Cerebellar nuclear complex (tissue), 1 donor: ENCODE results near the gene CCDC183.
"Not testable (repeated sequence)": the region's sequence is repeated elsewhere in the genome, so short reads cannot be mapped to it uniquely, and the experiment has no call there.

ENCODE experiments used
- DNase-seq, 2 experiments: peaks; one replicate each; lab custom pipeline; 2025; lab: John Stamatoyannopoulos, UW

The CCDC183 gene

DNA sequence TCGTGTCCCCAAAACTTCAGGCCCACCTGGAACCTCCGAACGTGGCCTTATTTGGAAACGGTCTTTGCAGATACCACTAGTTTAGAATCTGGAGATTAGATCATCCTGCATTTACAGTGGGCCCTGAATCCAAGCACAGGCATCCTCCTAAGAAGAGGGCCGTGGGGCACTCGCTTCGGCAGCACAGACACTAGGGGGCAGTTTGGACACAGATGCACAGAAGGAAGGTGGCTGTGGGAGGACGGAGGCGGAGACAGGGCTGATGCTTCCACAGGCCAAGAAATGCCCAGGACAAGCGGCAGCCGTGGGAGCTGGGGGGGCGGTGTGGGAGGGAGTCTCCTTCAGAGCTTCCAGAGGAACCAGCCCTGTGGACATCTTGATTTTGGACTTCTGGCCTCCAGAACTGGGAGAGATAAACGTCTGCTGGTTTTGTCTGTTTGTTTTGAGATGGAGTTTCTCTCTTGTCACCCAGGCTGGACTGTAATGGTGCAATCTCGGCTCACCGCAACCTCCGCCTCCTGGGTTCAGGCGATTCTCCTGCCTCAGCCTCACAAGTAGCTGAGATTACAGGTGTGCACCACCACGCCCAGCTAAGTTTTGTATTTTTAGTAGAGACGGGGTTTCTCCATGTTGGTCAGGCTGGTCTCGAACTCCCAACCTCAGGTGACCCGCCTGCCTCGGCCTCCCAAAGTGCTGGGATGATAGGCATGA lies 35.1 kb upstream of the CCDC183 start:
- DNase-seq: peak in 1 of 2 experiments; percentile 69

- no peak for DNase-seq
Observed at GRCh38 chr9:136761545-136761981, 34.6 kb upstream of the CCDC183 start.

- no peak for DNase-seq
Observed at GRCh38 chr9:136762221-136762691, 33.9 kb upstream of the CCDC183 start.

- no peak for DNase-seq
Observed at GRCh38 chr9:136762915-136763648, 33.1 kb upstream of the CCDC183 start.

DNA sequence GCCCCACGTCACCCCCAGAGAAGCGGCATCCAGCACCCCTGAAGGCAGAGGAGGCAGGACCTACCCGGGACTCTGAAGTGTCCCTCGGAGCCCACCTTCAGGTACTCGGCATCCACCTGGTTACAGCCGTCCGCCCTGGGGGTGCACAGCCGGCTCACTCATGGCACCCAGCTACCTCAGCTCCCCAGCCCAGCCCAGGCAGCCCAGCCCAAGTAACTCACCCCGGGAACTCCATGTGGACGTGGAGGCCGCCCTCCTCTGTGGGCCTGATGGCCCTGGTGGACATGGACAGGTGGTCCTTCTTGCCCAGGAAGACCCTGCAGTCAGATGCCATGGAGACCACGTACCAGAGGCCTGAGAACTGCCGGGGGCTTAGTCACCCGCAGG lies 32.5 kb upstream of the CCDC183 start:
- DNase-seq: no peak

DNA sequence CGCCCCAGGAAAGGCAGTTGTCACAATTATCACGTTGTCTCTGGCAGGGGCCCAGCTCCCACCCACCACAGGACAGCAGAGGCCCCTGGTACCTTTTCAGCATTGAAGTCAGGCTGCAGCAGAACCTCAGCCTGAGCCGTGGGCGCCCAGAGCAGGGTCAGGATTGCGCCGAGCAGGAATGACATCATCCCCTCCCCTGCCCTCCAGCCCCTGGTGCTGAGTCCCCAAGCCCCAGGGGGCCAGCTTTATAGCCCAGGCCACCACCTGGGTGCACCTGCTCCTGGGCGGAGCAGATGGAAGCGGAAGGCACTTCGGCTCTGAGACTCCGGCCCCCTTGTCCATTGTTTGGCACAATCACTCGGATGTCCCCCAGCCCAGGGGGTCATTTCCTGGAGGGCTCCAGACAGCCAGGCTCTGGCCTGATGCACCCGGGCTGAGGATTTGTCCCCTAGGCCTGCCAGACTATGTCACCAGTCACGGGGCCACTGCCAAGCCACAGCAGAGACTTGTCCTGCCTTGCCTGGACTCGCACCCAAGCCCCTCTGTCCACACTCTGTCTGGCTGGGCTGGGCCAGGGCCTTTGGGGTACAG lies 31.7 kb upstream of the CCDC183 start, which contains the start of gene LCN15:
Gene LCN15, minus strand, starts transcription at position 218 of the 591 bp plus-strand sequence. Its CDS starts 30 bp downstream, at position 188.
- DNase-seq: no peak

DNA sequence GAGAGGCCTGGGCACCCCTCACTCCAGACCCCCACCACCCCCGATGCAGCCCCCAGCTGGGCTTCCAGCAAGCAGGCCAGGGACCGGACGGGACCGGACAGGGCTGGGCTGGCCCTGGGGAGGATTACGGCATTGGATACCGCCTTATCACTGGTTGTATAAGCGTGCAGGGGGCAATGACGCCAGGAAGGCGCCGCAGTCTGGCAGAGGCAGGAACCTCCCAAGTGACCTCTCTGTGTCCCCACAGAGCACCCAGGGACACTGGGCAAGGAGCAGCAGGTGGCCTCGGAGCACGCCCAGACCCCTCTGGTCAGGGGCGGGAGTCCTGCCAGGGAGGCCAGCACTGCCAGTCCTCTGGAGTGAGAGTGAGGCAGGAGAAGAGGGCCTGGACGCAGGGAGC lies 31.1 kb upstream of the CCDC183 start:
- no peak for DNase-seq

GRCh38 chr9:136765745-136766409 lies 30.3 kb upstream of the CCDC183 start:
- DNase-seq: not testable (repeated sequence)

GRCh38 chr9:136766410-136767120 lies 29.6 kb upstream of the CCDC183 start:
- DNase-seq: peak in 1 of 2 experiments; percentile 13

DNA sequence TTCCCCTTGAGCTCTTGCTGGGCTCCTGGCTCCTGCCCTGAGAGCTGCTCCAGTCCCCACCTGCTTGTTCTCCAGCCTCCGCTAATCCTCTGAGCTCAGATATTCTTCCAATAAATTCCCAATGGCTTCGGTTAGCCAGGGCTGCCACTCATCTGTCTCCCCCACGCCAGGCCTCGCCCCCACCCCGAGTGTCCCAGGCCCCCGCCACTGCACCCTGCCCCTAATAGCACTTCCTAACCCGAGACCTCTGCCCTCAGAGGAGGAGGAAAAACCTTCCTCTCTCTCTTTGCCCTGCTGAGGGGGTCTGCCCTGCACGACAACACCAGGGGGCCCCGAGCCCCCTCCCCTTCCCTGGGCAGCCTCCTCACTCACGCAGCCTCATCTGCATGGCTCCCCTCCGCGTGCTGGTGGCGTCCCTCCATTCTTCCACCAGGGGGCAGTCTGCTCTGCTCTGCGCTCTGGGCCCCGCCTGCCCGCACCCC lies 26.4 kb upstream of the CCDC183 start:
- DNase-seq: no peak

- DNase-seq: no peak
Observed at GRCh38 chr9:136771907-136772415, 24.2 kb upstream of the CCDC183 start.

GRCh38 chr9:136773386-136774044 lies 22.6 kb upstream of the CCDC183 start:
- no peak for DNase-seq

DNA sequence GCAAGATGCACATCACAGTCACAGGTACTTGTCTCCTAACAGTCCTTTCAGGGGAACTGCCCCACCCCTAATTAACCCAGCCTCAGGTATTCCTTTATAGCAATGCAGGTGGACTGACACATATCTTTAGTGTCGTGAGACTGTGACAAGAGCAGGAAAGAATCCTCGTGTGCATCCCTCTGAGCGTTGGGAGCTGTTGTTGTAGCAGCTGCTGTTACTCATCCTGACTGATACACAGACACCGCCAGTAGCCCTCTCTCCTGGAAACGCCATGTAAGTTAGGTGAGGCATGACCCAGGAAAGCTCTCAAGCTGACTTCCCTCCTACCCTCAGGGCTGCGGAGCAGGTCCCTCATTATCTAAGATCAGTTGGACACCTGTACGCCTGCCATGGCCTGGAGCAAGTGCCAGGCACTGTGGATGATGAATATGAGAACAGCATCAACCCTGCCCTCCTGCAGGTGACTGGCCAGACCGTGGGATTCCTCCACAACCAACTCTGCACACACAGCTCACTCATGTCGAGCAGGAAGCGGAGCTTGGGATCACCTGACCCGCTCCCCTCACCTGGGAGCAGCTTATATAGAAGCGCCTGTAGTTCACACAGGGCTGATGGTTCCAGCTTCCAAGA lies 21.6 kb upstream of the CCDC183 start:
- no peak for DNase-seq

DNA sequence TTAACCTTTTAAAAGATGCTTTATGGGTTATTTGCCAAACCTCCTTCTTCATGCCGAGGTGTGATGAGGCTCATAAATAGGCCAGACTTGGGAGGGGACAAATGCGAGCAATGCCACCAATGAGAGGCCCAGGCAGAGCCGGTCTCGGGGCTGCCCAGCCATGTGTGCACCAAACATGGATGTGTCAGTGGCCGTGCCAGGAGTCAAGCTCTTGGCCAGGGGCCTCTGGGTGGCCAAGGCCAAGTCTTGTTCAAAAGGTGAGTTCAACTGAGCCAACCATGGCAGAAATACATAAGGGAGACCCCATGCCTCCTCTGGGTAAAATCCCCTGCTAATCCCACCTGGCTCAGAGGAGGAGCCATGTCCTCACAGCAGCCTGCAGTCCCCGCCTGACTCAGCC lies 20.9 kb upstream of the CCDC183 start:
- DNase-seq: no peak

- no peak for DNase-seq
Observed at GRCh38 chr9:136776947-136777346, 19.2 kb upstream of the CCDC183 start.

GRCh38 chr9:136777359-136777758 lies 18.8 kb upstream of the CCDC183 start:
- no peak for DNase-seq

DNA sequence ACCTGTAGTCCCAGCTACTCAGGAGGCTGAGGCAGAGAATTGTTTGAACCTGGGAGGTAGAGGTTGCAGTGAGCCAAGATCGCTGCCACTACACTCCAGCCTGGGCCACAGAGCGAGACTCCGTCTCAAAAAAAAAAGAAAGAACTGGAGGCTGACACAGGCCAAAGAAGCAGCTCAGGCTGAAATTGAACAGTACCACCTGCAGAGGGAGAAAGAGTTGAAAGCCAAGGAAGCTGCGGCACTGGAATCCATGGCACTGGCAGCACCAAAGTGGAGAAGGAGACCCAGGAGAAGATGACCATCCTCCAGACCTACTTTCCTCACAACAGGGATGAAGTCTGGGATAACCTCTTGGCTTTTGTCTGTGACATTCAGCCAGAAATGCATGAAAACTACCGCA lies 16.3 kb upstream of the CCDC183 start:
- DNase-seq: no peak

- no peak for DNase-seq
Observed at GRCh38 chr9:136782452-136782851, 13.7 kb upstream of the CCDC183 start.

DNA sequence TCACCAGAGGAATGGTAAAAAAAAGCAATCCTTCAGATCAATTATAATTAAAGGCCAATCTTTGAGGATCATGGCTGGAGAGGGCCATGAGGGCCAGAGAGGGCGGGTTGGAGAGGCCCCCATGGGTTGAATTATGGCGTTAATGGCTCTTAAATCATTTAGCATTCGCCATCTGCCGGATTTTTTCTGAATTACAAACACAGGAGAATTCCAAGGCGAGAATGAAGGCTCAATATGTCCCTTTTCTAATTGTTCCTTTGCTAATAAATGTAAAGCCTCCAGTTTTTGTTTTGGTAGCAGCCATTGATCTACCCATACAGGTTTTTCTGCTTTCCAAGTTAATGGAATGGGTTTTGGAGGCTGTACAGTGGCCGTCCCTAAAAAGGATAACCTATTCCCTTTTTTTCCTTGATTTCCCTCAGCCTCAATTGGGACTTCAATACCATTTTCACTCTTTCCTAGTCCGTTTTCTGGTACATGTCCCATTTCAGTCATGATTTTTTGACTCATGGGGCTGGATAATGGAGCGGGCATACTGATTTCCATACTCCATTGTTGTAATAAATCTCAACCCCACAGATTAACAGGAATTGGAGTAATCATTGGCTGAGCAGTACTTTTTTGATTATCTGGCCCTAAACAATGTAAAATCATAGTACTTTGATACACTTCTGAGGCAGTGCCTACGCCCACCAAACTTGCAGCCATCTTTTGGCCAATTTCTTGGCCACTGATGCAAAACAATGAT lies 11.7 kb upstream of the CCDC183 start:
- no peak for DNase-seq

DNA sequence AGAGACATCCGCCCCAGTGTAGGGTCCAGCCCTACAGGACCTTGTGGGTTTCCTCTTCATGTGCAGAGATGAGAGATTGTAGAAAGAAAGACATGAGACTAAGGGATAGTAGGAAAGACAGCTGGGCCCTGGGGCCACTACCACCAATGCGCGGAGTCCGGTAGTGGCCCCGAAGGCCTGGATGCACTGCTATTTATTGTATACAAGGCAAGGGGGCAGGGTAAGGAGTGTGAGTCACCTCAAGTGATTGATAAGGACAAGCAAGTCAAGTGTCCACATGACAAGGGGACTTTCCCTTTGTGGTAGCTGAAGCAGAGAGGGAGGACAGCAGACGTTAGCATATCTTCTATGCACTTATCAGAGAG lies 11.2 kb upstream of the CCDC183 start:
- DNase-seq: no peak
